HEK293 (cell line): Measurements from ENCODE around the gene TNFRSF6B.

Experiments used
- BCL11B ChIP-seq: fragments of 450-650 bp; formaldehyde crosslinking; IDR thresholded peaks from 2 replicates; pipeline ENCODE4 v1.5.1; 2016; ENCODE audit warnings: low read depth, missing biosample characterization, missing genetic modification characterization
- EGR2 ChIP-seq: fragments of 450-650 bp; formaldehyde crosslinking; IDR thresholded peaks from 2 replicates; pipeline ENCODE4 v1.5.1; 2016; ENCODE audit warnings: low read depth, missing biosample characterization, missing genetic modification characterization
- ELK4 ChIP-seq: IDR thresholded peaks from 2 replicates; pipeline ENCODE4 v1.6.1; 2011; ENCODE audit warnings: mild to moderate bottlenecking, low read depth, low read length, borderline replicate concordance
- HIC1 ChIP-seq: fragments of 450-650 bp; formaldehyde crosslinking; IDR thresholded peaks from 2 replicates; pipeline ENCODE4 v1.5.1; 2016; ENCODE audit warnings: missing biosample characterization, missing genetic modification characterization
- KLF17 ChIP-seq: fragments of 450-650 bp; formaldehyde crosslinking; IDR thresholded peaks from 2 replicates; pipeline ENCODE4 v1.5.1; 2016; ENCODE audit warnings: missing biosample characterization, missing genetic modification characterization
- PRDM4 ChIP-seq: fragments of 450-650 bp; formaldehyde crosslinking; IDR thresholded peaks from 2 replicates; pipeline ENCODE4 v1.5.1; 2017; ENCODE audit warnings: missing biosample characterization, missing genetic modification characterization
- ZFP41 ChIP-seq: fragments of 450-650 bp; formaldehyde crosslinking; IDR thresholded peaks from 2 replicates; pipeline ENCODE4 v1.5.1; 2016; ENCODE audit warnings: missing biosample characterization, missing genetic modification characterization, borderline replicate concordance
- ZNF112 ChIP-seq: fragments of 450-650 bp; formaldehyde crosslinking; IDR thresholded peaks from 2 replicates; pipeline ENCODE4 v1.5.0; 2017; ENCODE audit warnings: missing biosample characterization, missing genetic modification characterization
- ZNF19 ChIP-seq: fragments of 450-650 bp; formaldehyde crosslinking; IDR thresholded peaks from 2 replicates; pipeline ENCODE4; 2016; ENCODE audit warnings: missing biosample characterization, missing genetic modification characterization, low read depth
- ZNF280C ChIP-seq: fragments of 450-650 bp; formaldehyde crosslinking; IDR thresholded peaks from 2 replicates; pipeline ENCODE4 v1.5.1; 2016; ENCODE audit warnings: missing biosample characterization, missing genetic modification characterization
- ZNF398 ChIP-seq: fragments of 450-650 bp; formaldehyde crosslinking; IDR thresholded peaks from 2 replicates; pipeline ENCODE4 v1.5.1; 2017; ENCODE audit warnings: missing biosample characterization, missing genetic modification characterization
- ZNF48 ChIP-seq: fragments of 450-650 bp; formaldehyde crosslinking; IDR thresholded peaks from 2 replicates; pipeline ENCODE4 v1.5.1; 2016; ENCODE audit warnings: missing biosample characterization, missing genetic modification characterization
- ZNF530 ChIP-seq: fragments of 450-650 bp; formaldehyde crosslinking; IDR thresholded peaks from 2 replicates; pipeline ENCODE4 v1.5.1; 2016; ENCODE audit warnings: low read depth, missing biosample characterization, missing genetic modification characterization
- ZNF558 ChIP-seq: fragments of 450-650 bp; formaldehyde crosslinking; IDR thresholded peaks from 2 replicates; pipeline ENCODE4 v1.5.1; 2016; ENCODE audit warnings: missing biosample characterization, missing genetic modification characterization
- ZNF561 ChIP-seq: fragments of 450-650 bp; IDR thresholded peaks from 2 replicates; pipeline ENCODE4 v1.5.1; 2018; ENCODE audit warnings: missing biosample characterization, missing genetic modification characterization, borderline replicate concordance
- ZNF610 ChIP-seq: fragments of 450-650 bp; formaldehyde crosslinking; IDR thresholded peaks from 2 replicates; pipeline ENCODE4 v1.5.1; 2016; ENCODE audit warnings: missing biosample characterization, missing genetic modification characterization, borderline replicate concordance

Gene TNFRSF6B

GRCh38 chr20:63740070-63740626 is 43.7 kb downstream of the TNFRSF6B start (continued):
- TF ChIP-seq PRDM4 (no peak), ZNF398 (tag by site-specific recombination) (peak; percentile 37; the same call in 1 of the 2 replicates), ZNF112 (no peak), ZNF530 (tag by site-specific recombination) (no peak), BCL11B (no peak), KLF17 (no peak), ZNF19 (tag by site-specific recombination) (no peak), ELK4 (no peak), ZNF610 (no peak), ZNF558 (tag by site-specific recombination) (no peak), HIC1 (tag by site-specific recombination) (no peak), ZNF280C (tag by site-specific recombination) (no peak), ZNF48 (tag by site-specific recombination) (no peak), ZFP41 (tag by site-specific recombination) (no peak), ZNF561 (tag by site-specific recombination) (peak; percentile 67), EGR2 (tag by site-specific recombination) (peak; percentile 4; the same call in 1 of the 2 replicates)
